ENCODE measurements around the gene UPP1.
A peak's percentile ranks its signal among the peaks of the same experiment; 100 is the strongest.

DNA sequence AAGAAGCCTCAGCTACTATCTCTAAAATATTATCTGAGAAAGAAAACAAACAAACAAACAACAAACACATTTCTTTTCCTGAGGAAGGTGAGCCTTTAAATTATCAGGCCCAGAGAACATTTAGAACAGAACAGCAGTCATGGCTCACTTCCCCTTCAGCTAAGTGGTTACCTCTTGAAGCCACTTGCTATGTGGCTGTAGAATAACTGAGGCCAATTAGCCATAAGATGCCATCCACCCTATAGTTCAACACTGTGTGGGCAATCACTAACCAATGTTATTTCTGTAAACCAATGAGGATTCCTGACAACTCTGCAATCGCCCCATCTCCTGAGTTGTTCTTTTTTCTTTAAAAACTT, 3.7 kb upstream of the UPP1 start:
- TF ChIP-seq TAF1 (IDR thresholded peaks at IDR 0.05; ENCODE audit: low read depth, low read length) = no peak
- TF ChIP-seq POLR2A (IDR thresholded peaks at IDR 0.05; ENCODE audit: low read depth, low read length) = no peak
- peak; percentile 87 for TF ChIP-seq SPI1 (IDR thresholded peaks at IDR 0.05; ENCODE audit: low read depth, low read length)
- TF ChIP-seq POLR2AphosphoS5 (IDR thresholded peaks at IDR 0.05; ENCODE audit: low read depth, low read length) = no peak
- no peak for TF ChIP-seq PAX5 (IDR thresholded peaks at IDR 0.05; ENCODE audit: insufficient read depth, low read length, severe bottlenecking)
- no peak for TF ChIP-seq POU2F2 (IDR thresholded peaks at IDR 0.05; ENCODE audit: low read depth, low read length)
